ENCODE data around the gene CT45A3.
"Not testable (repeated sequence)": the region's sequence is repeated elsewhere in the genome, so short reads cannot be mapped to it uniquely, and the experiment has no call there.

Gene CT45A3

GRCh38 chrX:135768091-135768490 is at the start of gene CT45A3:
Gene CT45A3 (minus strand): TSS chrX:135768191. CDS start chrX:135764444, 3,747 bp downstream.
- not testable (repeated sequence) for DNase-seq

- not testable (repeated sequence) for DNase-seq
These were observed 34.7 kb upstream of the CT45A3 start, which contains the start of gene CT45A6 for GRCh38 chrX:135802687-135803086. Gene CT45A6 (minus strand): TSS chrX:135802787. CDS start chrX:135798993, 3,794 bp downstream.

GRCh38 chrX:135785403-135785802 is 17.4 kb upstream of the CT45A3 start, which contains the start of gene CT45A5:
Gene CT45A5 (minus strand): TSS chrX:135785503. CDS start chrX:135781729, 3,774 bp downstream.
- not testable (repeated sequence) for DNase-seq

- DNase-seq: not testable (repeated sequence)
These were observed 23.3 kb downstream of the CT45A3 start for GRCh38 chrX:135744739-135745138.

- no peak for DNase-seq
These were observed 26.7 kb downstream of the CT45A3 start for GRCh38 chrX:135741192-135741715.

- no peak for DNase-seq
These were observed 27.3 kb downstream of the CT45A3 start for GRCh38 chrX:135740681-135741149.

- DNase-seq: no peak
These were observed 30.5 kb downstream of the CT45A3 start for GRCh38 chrX:135737366-135738071.

GRCh38 chrX:135734666-135735065 is 33.3 kb downstream of the CT45A3 start:
- not testable (repeated sequence) for DNase-seq

- DNase-seq: no peak
These were observed 54.2 kb downstream of the CT45A3 start for GRCh38 chrX:135713795-135714194.

GRCh38 chrX:135713183-135713689 is 54.8 kb downstream of the CT45A3 start, which contains the start of gene CT45A1:
Gene CT45A1 (plus strand): TSS chrX:135713639. CDS start chrX:135718941, 5,302 bp downstream.
- not testable (repeated sequence) for DNase-seq

Data from NCI-H748 treated with DMSO at 0.1 percent for 48 hours (cell line).